NCI-H446 treated with DMSO at 0.1 percent for 48 hours (cell line): ENCODE measurements around the gene NT5C3B.
"Not testable (repeated sequence)": the region's sequence is repeated elsewhere in the genome, so short reads cannot be mapped to it uniquely, and the experiment has no call there.

ENCODE experiments used
- DNase-seq: peaks from one replicate; lab custom pipeline; 2025; lab: John Stamatoyannopoulos, UW

NT5C3B gene

GRCh38 chr17:41839448-41839847 is 3.4 kb upstream of the NT5C3B start:
- DNase-seq, result not testable (repeated sequence)

- no peak for DNase-seq
These were observed 1.9 kb upstream of the NT5C3B start, which contains the start of gene KLHL10 for GRCh38 chr17:41837761-41838538. TSS of gene KLHL10 (plus strand) at chr17:41837825. CDS start at chr17:41837933, 108 bp downstream.

- DNase-seq, result no peak
These were observed 641 bp upstream of the NT5C3B start for GRCh38 chr17:41836550-41837196.

- no peak for DNase-seq
These were observed 725 bp downstream of the NT5C3B start for GRCh38 chr17:41835214-41835799.

GRCh38 chr17:41829961-41830360 is 6.1 kb downstream of the NT5C3B start:
- not testable (repeated sequence) for DNase-seq

GRCh38 chr17:41825175-41825845 is 10.7 kb downstream of the NT5C3B start:
- no peak for DNase-seq

- no peak for DNase-seq
These were observed 11.9 kb downstream of the NT5C3B start for GRCh38 chr17:41824086-41824485.

- DNase-seq, result no peak
These were observed 12.5 kb downstream of the NT5C3B start for GRCh38 chr17:41823580-41823979.

GRCh38 chr17:41823141-41823524 is 12.9 kb downstream of the NT5C3B start:
- DNase-seq, result no peak

GRCh38 chr17:41822216-41823140 is 13.6 kb downstream of the NT5C3B start:
- DNase-seq, result no peak

GRCh38 chr17:41821776-41822175 is 14.3 kb downstream of the NT5C3B start:
- no peak for DNase-seq

- DNase-seq, result no peak
These were observed 18.0 kb downstream of the NT5C3B start for GRCh38 chr17:41818024-41818423.

- DNase-seq, result no peak
These were observed 19.3 kb downstream of the NT5C3B start for GRCh38 chr17:41816637-41817320.

- DNase-seq, result no peak
These were observed 21.8 kb downstream of the NT5C3B start for GRCh38 chr17:41814195-41814594.

- no peak for DNase-seq
These were observed 22.3 kb downstream of the NT5C3B start for GRCh38 chr17:41813699-41814124.

- no peak for DNase-seq
These were observed 22.8 kb downstream of the NT5C3B start for GRCh38 chr17:41813152-41813680.

GRCh38 chr17:41812381-41813151 is 23.5 kb downstream of the NT5C3B start, which contains the start of gene FKBP10:
TSS of gene FKBP10 (plus strand) at chr17:41813004. CDS start at chr17:41813035, 31 bp downstream.
- DNase-seq, result no peak

GRCh38 chr17:41811549-41812380 is 24.3 kb downstream of the NT5C3B start, which contains the start of gene P3H4:
TSS of gene P3H4 (minus strand) at chr17:41811949. CDS start at chr17:41811915, 34 bp downstream.
- DNase-seq, result no peak
